ENCODE results near the gene GRAP2. TPM values are rescaled to one million over a fixed set of nuclear protein-coding genes. Genes with fewer than 3 reads are reported as not detected.

Gene GRAP2
- total and polyA plus RNA-seq, 2 of the 4 experiments (the other 2 are of a cell fraction): not detected

DNA sequence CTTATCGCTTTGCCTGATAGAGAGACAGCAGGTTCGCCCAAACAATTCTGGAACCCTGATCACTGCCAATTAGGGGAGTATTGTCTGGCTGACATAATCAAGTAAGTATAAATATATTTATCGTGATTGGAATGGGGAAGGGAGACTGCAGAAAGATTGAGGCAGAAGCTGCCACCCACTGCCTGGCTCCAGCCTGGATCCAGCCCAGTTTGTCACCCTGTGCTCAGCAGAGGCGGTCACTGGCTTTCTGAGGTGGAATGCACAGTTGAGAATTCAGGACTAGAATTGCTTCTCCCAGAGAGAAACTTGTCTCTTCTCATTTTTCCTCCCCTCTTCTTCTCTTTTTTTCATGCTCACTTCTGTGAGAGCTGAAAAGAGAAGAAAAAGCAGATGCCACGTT lies 25.9 kb downstream of the GRAP2 start:
- no peak overlapping the region for H3K4me2 ChIP-seq (ENCODE audit: low read depth, low read length)
- H2BK120ac ChIP-seq (ENCODE audit: low read depth, low read length): no peak overlapping the region
- no peak overlapping the region for H2AFZ ChIP-seq (replicated peaks; ENCODE audit: low read length, poor library complexity)
- no peak overlapping the region for H4K8ac ChIP-seq (ENCODE audit: low read depth in 2 of 2, low read length in 2 of 2)
- no peak overlapping the region for H4K5ac ChIP-seq (ENCODE audit: low read depth, low read length)
- no peaks in the 10 kb centered on the region; the same call in 1 of the 2 replicates for H3K9me1 ChIP-seq (ENCODE audit: insufficient read depth, low read length)
- H2AK5ac ChIP-seq (ENCODE audit: low read depth, low read length): no peak overlapping the region
- H2BK20ac ChIP-seq (ENCODE audit: low read depth, low read length): no peak overlapping the region
- no peak overlapping the region for H3K4me3 ChIP-seq (ENCODE audit: insufficient read depth, low read depth, low read length)
- CTCF ChIA-PET: no interaction called here
- dilution Hi-C loops (cut with HindIII; ENCODE audit: low sequenced_read_pairs, unreplicated experiment): no loop called here
- DNase-seq (no peak), ATAC-seq (ENCODE audit: low read depth) (no peak)
- intact Hi-C loops (cut with micrococcal nuclease): no loop called here
- no peaks in the 10 kb centered on the region for H3K79me1 ChIP-seq (ENCODE audit: low read depth in 1 of 2, low read length in 2 of 2)
- H3K9ac ChIP-seq (ENCODE audit: low read depth, low read length): no peak overlapping the region
- H4K20me1 ChIP-seq (ENCODE audit: insufficient read depth, low read length): no peaks in the 10 kb centered on the region
- no peak overlapping the region for H3K56ac ChIP-seq (ENCODE audit: extremely low read depth, insufficient read depth, low read length)
- no peak overlapping the region for H2AK9ac ChIP-seq (replicated peaks; ENCODE audit: low read depth, low read length, poor library complexity)
- H3K23ac ChIP-seq (ENCODE audit: low read depth, low read length): no peak overlapping the region
- no peak overlapping the region for H4K91ac ChIP-seq (ENCODE audit: insufficient read depth, low read depth, low read length)
- TF ChIP-seq CHD1 (IDR thresholded peaks at IDR 0.05; ENCODE audit: low read depth, low read length): no peak
- TF ChIP-seq CTCF (conservative IDR thresholded peaks at IDR 0.05; ENCODE audit: low read depth, low read length): no peak
- TF ChIP-seq, protein P1, sequence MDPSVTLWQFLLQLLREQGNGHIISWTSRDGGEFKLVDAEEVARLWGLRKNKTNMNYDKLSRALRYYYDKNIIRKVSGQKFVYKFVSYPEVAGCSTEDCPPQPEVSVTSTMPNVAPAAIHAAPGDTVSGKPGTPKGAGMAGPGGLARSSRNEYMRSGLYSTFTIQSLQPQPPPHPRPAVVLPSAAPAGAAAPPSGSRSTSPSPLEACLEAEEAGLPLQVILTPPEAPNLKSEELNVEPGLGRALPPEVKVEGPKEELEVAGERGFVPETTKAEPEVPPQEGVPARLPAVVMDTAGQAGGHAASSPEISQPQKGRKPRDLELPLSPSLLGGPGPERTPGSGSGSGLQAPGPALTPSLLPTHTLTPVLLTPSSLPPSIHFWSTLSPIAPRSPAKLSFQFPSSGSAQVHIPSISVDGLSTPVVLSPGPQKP (IDR thresholded peaks at IDR 0.05; ENCODE audit: borderline replicate concordance, low read depth, low read length): no peak
- TF ChIP-seq MXI1 (IDR thresholded peaks at IDR 0.05; ENCODE audit: borderline replicate concordance, low read depth, low read length): no peak
- TF ChIP-seq RAD21 (IDR thresholded peaks at IDR 0.05; ENCODE audit: low read length): no peak
- no peak for TF ChIP-seq USF2 (IDR thresholded peaks at IDR 0.05; ENCODE audit: low read depth, low read length)
- TF ChIP-seq NFE2L2 (IDR thresholded peaks at IDR 0.05; ENCODE audit: low read depth, low read length): no peak
- TF ChIP-seq BHLHE40 (IDR thresholded peaks at IDR 0.05; ENCODE audit: low read depth, low read length): no peak
- TF ChIP-seq POLR2A (IDR thresholded peaks at IDR 0.05; ENCODE audit: low read depth, low read length): no peak
- TF ChIP-seq RCOR1 (IDR thresholded peaks at IDR 0.05; ENCODE audit: insufficient replicate concordance, low read length): no peak
- no peak for TF ChIP-seq RFX5 (IDR thresholded peaks at IDR 0.05; ENCODE audit: low read depth, low read length)
- no peak for TF ChIP-seq FOS (IDR thresholded peaks at IDR 0.05; ENCODE audit: low read depth, low read length)
- TF ChIP-seq CEBPB (IDR thresholded peaks at IDR 0.05; ENCODE audit: low read depth, low read length): no peak
- no peak for TF ChIP-seq MAZ (IDR thresholded peaks at IDR 0.05; ENCODE audit: borderline replicate concordance, low read depth, low read length)
- no peak for TF ChIP-seq MAFK (IDR thresholded peaks at IDR 0.05; ENCODE audit: low read depth, low read length)
- no peak for TF ChIP-seq SMC3 (IDR thresholded peaks at IDR 0.05; ENCODE audit: low read depth, low read length)
- no peak overlapping the region for H2BK5ac ChIP-seq (ENCODE audit: low read depth, low read length, poor library complexity, severe bottlenecking)
- no peak overlapping the region for H3K27ac ChIP-seq (ENCODE audit: insufficient read depth, low read length)
- H3K27me3 ChIP-seq (ENCODE audit: control insufficient read depth, insufficient read depth, low read length): peaks cover 70% of the 10 kb centered on the region
- H3K9me3 ChIP-seq (ENCODE audit: control insufficient read depth, insufficient read depth, low read length): no peaks in the 10 kb centered on the region
- no TSS peak for BruUV-seq (replicated peaks)
- no CpG with 5 or more reads among the region's 5 CpGs for WGBS, 2 experiments (ENCODE audit: extremely low coverage in 2 of 2, insufficient read length in 1 of 2)
- H3K4me1 ChIP-seq (ENCODE audit: control insufficient read depth, insufficient read depth, low read length): no peaks in the 10 kb centered on the region; the same call in 1 of the 2 replicates
- in situ Hi-C loops (cut with MboI; ENCODE audit: low sequenced_read_pairs): no loop called here
- no peak overlapping the region for H2BK15ac ChIP-seq (ENCODE audit: low read depth, low read length)
- no peak overlapping the region for H3K18ac ChIP-seq (ENCODE audit: low read depth, low read length)
- no peak overlapping the region for H3K4ac ChIP-seq (ENCODE audit: low read depth, low read length)
- no peak overlapping the region for H3K14ac ChIP-seq (replicated peaks; ENCODE audit: low read depth, low read length)
- POLR2A ChIA-PET (ENCODE audit: unreplicated experiment): no interaction called here
- H3K36me3 ChIP-seq (ENCODE audit: control insufficient read depth, insufficient read depth, low read length): no peaks in the 10 kb centered on the region
